Neural progenitor cell (in vitro differentiated cells): Measurements from ENCODE around the gene TXK. TPM values are rescaled to one million over a fixed set of nuclear protein-coding genes. Genes with fewer than 3 reads are reported as not detected.

Source experiments
- DNase-seq: peaks from one replicate; pipeline ENCODE4 v3.0.0-alpha.2; 2016; ENCODE audit warnings: low spot score
- H2AFZ ChIP-seq: fragments of 200-600 bp; sonication (generic); replicated peaks from 2 replicates; pipeline ENCODE4 v1.6.1; 2016; ENCODE audit warnings: antibody characterized with exemption
- H3F3A ChIP-seq: fragments of 200-600 bp; sonication (generic); 2 replicates; pipeline ENCODE4 v1.6.1; 2016; ENCODE audit warnings: antibody characterized with exemption, low read depth
- H3K27ac ChIP-seq: fragments of 200-600 bp; sonication (generic); 2 replicates; pipeline ENCODE4 v1.5.1; 2016; ENCODE audit warnings: mild to moderate bottlenecking
- H3K27me3 ChIP-seq: fragments of 200-600 bp; sonication (generic); 2 replicates; pipeline ENCODE4 v1.6.1; 2016; ENCODE audit warnings: mild to moderate bottlenecking, moderate library complexity
- H3K36me3 ChIP-seq: fragments of 200-600 bp; sonication (generic); 2 replicates; pipeline ENCODE4 v1.5.1; 2016
- H3K4me1 ChIP-seq: fragments of 200-600 bp; sonication (generic); 2 replicates; pipeline ENCODE4 v1.6.1; 2016; ENCODE audit warnings: mixed run types
- H3K4me2 ChIP-seq: fragments of 200-600 bp; sonication (generic); 2 replicates; pipeline ENCODE4 v1.6.1; 2016
- H3K4me3 ChIP-seq: fragments of 200-600 bp; sonication (generic); 2 replicates; pipeline ENCODE4 v1.5.1; 2016
- H3K79me2 ChIP-seq: fragments of 200-600 bp; sonication (generic); 2 replicates; pipeline ENCODE4 v1.6.1; 2016; ENCODE audit warnings: low read depth
- H3K9ac ChIP-seq: fragments of 200-600 bp; sonication (generic); 2 replicates; pipeline ENCODE4 v1.6.1; 2016
- H3K9me3 ChIP-seq: fragments of 200-600 bp; sonication (generic); 2 replicates; pipeline ENCODE4 v1.5.1; 2016; ENCODE audit warnings: low read depth
- H4K20me1 ChIP-seq: fragments of 200-600 bp; sonication (generic); 2 replicates; pipeline ENCODE4 v1.6.1; 2016; ENCODE audit warnings: low read depth
- H3K27ac Mint-ChIP-seq: 3 replicates; pipeline ENCODE4 v1.8.0; 2021; ENCODE audit warnings: mixed read lengths
- H3K27me3 Mint-ChIP-seq: 2 replicates; pipeline ENCODE4 v1.8.0; 2022; ENCODE audit warnings: low read depth, mild to moderate bottlenecking, inconsistent platforms, moderate library complexity, mixed read lengths; ENCODE audit not compliant: insufficient read depth
- H3K36me3 Mint-ChIP-seq: 3 replicates; pipeline ENCODE4 v1.8.0; 2021; ENCODE audit warnings: mixed read lengths
- H3K4me1 Mint-ChIP-seq: 3 replicates; pipeline ENCODE4 v1.8.0; 2021; ENCODE audit warnings: mixed read lengths
- H3K4me3 Mint-ChIP-seq: 3 replicates; pipeline ENCODE4 v1.8.0; 2021; ENCODE audit warnings: mild to moderate bottlenecking, moderate library complexity, mixed read lengths
- H3K9me3 Mint-ChIP-seq: 3 replicates; pipeline ENCODE4 v1.8.0; 2020; ENCODE audit warnings: mixed read lengths
- CTCF ChIP-seq: fragments of 200-600 bp; sonication (generic); IDR thresholded peaks from 2 replicates; pipeline ENCODE4 v1.5.1; 2017; ENCODE audit warnings: antibody characterized with exemption, mild to moderate bottlenecking
- EZH2 ChIP-seq: fragments of 200-600 bp; sonication (generic); IDR thresholded peaks from 2 replicates; pipeline ENCODE4 v1.6.1; 2017; ENCODE audit warnings: antibody characterized with exemption, mild to moderate bottlenecking, moderate library complexity
- EZH2phosphoT487 ChIP-seq: fragments of 200-600 bp; sonication (generic); IDR thresholded peaks from 2 replicates; pipeline ENCODE4 v1.6.1; 2017; ENCODE audit warnings: antibody characterized with exemption
- total RNA-seq: library from RNA; depleted of rRNA; stranded (reverse); fragments of >200 nt; gene quantifications from 2 replicates; pipeline ENCODE4 v1.2.3, GENCODE V29; 2015; ENCODE audit warnings: low replicate concordance

TXK gene
- total RNA-seq, 1 donor from 2014 or later, result not detected

DNA sequence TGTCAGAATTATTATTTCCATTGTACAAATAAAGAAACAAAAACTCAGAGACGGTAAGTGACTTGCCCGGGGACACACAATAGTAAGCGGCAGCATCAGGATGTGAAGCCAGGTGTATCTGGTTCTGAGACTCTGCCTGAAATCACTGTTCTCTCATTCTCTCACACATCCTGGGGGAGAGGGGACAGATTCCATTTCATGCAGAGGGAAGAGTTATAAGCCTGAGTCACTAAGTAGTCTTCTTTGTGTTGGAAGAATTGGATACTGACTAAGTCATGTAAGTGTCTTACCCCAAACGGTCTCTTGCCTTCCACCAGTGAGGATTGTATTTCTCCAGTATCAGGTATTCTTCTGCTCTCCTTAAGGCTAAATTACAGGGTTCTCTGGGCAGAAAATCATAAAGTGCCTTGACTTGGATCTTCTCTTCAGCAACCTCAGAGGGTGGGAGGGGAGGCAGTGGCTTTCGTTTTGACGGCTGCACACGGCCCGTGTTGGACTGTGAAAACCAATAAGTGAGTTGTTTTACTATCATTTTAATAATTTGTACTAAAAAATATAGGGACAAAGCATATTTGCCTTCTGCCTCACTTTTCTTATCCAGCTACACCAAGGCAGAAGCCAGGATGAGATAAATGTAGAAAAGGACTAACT, 21.9 kb downstream of the TXK start:
- H3K4me2 ChIP-seq, result no peak overlapping the region
- DNase-seq, result no peak

GRCh38 chr4:48110452-48110978, 23.5 kb downstream of the TXK start:
- no peak for DNase-seq
- no peak overlapping the region for H3K4me3 ChIP-seq
- H3F3A ChIP-seq, result no peaks in the 10 kb centered on the region
- no peaks in the 10 kb centered on the region for H3K36me3 ChIP-seq
- H3K27me3 ChIP-seq, result no peaks in the 10 kb centered on the region
- no peak for TF ChIP-seq CTCF
- H2AFZ ChIP-seq, result no peak overlapping the region
- H3K9me3 Mint-ChIP-seq, result no peaks in the 10 kb centered on the region
- H3K4me2 ChIP-seq, result no peak overlapping the region
- no peak overlapping the region for H3K27ac Mint-ChIP-seq
- H3K27me3 Mint-ChIP-seq, result no peaks in the 10 kb centered on the region
- no peak overlapping the region for H3K27ac ChIP-seq
- no peak overlapping the region for H3K9ac ChIP-seq
- no peak overlapping the region for H3K4me3 Mint-ChIP-seq
- no peaks in the 10 kb centered on the region for H4K20me1 ChIP-seq
- H3K36me3 Mint-ChIP-seq, result no peaks in the 10 kb centered on the region
- H3K79me2 ChIP-seq, result no peaks in the 10 kb centered on the region
- peaks cover 5% of the 10 kb centered on the region for H3K4me1 ChIP-seq
- no peaks in the 10 kb centered on the region for H3K9me3 ChIP-seq
- no peaks in the 10 kb centered on the region for H3K4me1 Mint-ChIP-seq

More for the DNA sequence above, 21.9 kb downstream of the TXK start:
- Histone ChIP-seq H3K27me3 (no peaks in the 10 kb centered on the region), H3K27ac (no peak overlapping the region), H3K9me3 (no peaks in the 10 kb centered on the region), H3K36me3 (no peaks in the 10 kb centered on the region), H2AFZ (peak overlapping the region; percentile 16), H4K20me1 (no peaks in the 10 kb centered on the region), H3K79me2 (no peaks in the 10 kb centered on the region), H3K9ac (no peak overlapping the region), H3F3A (no peaks in the 10 kb centered on the region), H3K4me1 (peaks cover 5% of the 10 kb centered on the region), H3K4me3 (no peak overlapping the region)
- no peak overlapping the region for H3K4me3 Mint-ChIP-seq
- H3K27ac Mint-ChIP-seq, result no peak overlapping the region
- no peaks in the 10 kb centered on the region for H3K27me3 Mint-ChIP-seq
- H3K4me1 Mint-ChIP-seq, result no peaks in the 10 kb centered on the region
- TF ChIP-seq EZH2, result no peak
- no peak for TF ChIP-seq CTCF
- TF ChIP-seq EZH2phosphoT487, result no peak
- no peaks in the 10 kb centered on the region for H3K9me3 Mint-ChIP-seq
- H3K36me3 Mint-ChIP-seq, result no peaks in the 10 kb centered on the region

DNA sequence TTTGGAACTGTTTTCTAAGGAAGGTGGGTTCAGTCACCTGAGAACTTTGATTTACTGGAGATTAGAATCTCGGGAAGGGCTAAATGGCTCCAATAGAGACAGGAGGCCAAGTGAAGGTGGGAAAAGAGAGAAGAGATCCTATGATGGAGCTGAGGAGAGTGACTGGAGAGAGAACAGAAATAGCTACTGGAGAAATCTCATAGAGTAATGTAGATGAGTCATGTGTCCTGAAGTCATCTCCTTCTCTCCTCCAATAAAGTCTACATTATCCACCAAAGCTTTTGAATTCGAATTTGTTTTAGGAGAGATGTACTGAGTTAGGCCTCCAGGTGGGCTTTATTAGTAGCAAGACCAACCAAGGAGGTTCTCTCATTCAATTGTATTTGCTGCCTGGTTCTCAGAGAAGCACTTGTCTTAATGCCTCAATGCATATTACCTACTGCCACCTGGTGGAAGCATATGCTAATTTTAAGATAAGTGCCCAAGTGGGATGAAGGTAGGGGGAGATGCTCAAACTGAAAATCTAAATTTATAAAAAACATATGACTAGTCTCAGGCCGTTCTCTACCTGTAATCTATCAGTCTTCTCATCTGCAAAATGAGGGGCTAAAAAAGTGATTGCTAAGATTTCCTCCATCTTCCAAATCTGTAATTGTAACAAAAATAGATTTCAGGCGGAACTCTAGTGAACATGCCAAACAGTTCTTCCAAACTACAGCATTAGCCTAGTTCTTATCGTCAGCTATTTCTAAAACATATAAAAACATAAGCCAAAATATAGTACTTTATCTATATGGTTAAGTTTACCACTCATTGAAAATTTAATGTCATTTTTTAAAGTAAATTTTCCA, 24.4 kb downstream of the TXK start:
- Histone ChIP-seq H3K4me1 (peaks cover 5% of the 10 kb centered on the region), H3K9ac (no peak overlapping the region), H3K36me3 (no peaks in the 10 kb centered on the region), H3K27ac (no peak overlapping the region), H3K79me2 (no peaks in the 10 kb centered on the region), H3K9me3 (no peaks in the 10 kb centered on the region), H3K4me3 (no peak overlapping the region), H3K27me3 (no peaks in the 10 kb centered on the region), H3K4me2 (no peak overlapping the region), H3F3A (no peaks in the 10 kb centered on the region), H2AFZ (peak overlapping the region; percentile 17), H4K20me1 (no peaks in the 10 kb centered on the region)
- Mint-ChIP-seq H3K4me1 (no peaks in the 10 kb centered on the region), H3K4me3 (no peak overlapping the region), H3K36me3 (no peaks in the 10 kb centered on the region), H3K27ac (no peak overlapping the region), H3K27me3 (no peaks in the 10 kb centered on the region), H3K9me3 (no peaks in the 10 kb centered on the region)
- no peak for TF ChIP-seq EZH2
- peak; percentile 66 for TF ChIP-seq CTCF
- no peak for TF ChIP-seq EZH2phosphoT487
- DNase-seq, result peak; percentile 70
